IPS-NIHi11 (cell line): ENCODE data around the gene BPIFB3.

Source experiments
- DNase-seq: peaks from one replicate; pipeline ENCODE4 v3.0.0; 2012; ENCODE audit warnings: mixed read lengths, low spot score

The BPIFB3 gene

GRCh38 chr20:33015700-33016580 lies 37.8 kb upstream of the BPIFB3 start:
- DNase-seq, result no peak

GRCh38 chr20:33016581-33017109 lies 37.1 kb upstream of the BPIFB3 start:
- DNase-seq, result no peak

DNA sequence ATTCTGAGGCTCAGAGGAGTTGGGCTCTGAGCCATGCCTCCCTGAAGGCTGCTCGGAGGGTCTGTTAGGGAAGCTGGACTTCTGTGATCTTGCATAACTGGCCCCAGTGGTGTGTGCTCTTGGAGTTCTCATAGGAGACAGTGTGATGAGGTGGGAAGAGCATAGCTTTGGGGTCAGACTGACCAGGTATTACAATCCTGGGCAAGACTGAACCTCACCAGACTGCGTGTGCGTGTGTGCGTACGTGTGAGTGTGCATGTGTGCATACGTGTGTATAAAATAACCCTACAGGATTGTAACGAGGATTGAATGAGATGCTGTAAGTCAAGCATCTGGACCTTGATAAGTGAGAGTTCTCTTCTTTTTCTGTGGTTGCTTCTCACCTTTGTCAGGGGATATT lies 36.2 kb upstream of the BPIFB3 start:
- no peak for DNase-seq

GRCh38 chr20:33018169-33018931 lies 35.4 kb upstream of the BPIFB3 start:
- DNase-seq, result no peak

- no peak for DNase-seq
Measured at GRCh38 chr20:33019465-33020277, 34.0 kb upstream of the BPIFB3 start.

DNA sequence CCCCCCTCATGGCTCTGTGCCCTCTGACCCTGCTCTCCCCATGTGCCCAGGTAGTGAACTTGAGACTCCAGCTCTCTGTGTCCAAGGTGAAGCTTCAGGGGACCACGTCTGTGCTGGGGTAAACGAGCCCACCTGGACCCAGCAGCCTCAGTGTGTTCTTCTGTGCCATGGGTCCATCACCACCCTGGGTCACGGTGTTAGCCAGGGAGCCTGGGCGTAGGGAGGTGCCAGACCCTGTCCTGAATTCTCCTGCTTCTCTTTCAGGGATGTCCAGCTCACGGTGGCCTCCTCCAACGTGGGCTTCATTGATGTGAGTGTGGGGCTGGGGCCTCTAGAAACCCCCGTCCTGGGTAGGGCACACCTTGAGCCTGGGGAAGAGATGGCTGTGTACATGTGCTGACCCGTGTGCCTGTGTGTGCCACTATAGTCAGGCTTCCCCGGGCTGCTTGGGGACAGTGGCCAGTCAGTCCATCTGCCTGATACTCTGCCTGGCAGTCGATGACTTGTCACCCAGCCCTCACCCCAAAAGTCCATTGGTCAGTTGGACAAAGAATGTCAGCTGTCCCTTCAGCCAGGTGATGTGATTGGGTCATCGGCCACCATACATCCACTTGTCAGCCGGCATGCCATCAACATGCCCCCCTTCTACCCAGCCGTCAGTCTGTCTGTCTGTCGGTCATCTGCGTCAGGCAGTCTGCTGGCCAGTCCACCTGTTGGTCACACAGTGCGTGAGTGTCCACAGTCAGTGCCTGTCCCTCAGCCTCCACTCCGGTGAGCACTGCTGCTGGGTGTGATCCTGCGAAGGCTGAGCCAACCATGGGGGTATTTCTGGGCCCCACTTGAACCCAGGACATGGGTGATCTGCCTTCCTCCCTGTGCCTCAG lies 33.2 kb upstream of the BPIFB3 start:
- DNase-seq, result no peak

DNA sequence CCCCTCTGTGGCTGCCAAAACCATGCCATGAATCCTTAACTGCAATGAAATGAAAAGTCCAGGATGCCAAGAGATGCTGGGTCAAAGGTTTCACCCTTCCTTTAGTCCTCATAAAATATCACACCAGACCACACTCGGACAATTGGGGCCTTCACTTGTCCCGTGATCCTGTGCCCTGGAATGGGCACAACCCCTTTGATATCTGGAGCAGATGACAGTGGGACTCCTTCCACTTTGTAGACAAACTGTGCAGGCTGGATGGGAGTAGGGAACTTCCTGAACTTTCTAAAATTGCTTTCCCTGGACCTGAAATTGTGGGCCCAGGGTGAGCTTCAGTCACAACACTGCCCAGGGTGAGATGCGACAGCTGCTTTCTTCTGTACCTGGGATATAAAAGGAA lies 31.8 kb upstream of the BPIFB3 start:
- no peak for DNase-seq

- no peak for DNase-seq
Measured at GRCh38 chr20:33022289-33022688, 31.4 kb upstream of the BPIFB3 start.

DNA sequence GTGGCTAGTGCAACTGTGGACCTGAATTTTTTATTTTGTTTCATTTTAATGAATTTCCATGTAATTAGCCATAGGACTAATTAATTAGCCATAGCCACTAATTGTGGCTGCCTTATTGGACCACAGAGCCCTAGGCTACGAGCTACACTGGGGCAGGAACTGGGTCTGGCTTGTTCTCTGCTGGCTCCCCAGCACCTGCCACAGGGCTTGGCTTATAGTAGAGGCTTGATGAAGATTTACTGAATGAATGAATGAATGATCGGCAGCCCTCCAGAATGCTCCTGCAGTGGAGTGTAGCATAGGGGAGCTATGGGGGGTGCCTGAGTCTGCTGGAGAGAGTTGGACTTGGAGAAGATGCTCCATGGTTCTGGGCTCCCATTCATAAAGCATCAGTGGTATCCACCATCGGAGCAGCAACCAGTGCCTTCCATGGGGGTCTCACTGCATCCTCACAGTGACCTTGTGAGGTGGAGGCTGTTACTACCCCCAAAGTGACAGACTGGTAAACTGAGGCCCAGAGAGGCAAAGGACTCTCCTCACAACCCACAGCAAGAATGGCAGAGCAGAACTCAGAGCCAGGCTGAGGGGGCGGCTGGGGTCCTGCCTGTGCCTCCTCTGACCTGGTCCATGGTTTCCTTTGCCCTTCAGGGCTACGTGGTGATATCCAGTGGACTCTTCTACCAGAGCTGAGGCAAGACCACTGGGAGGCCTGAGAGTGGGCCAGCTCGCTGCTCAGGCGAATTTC lies 30.8 kb upstream of the BPIFB3 start:
- no peak for DNase-seq

GRCh38 chr20:33023439-33024242 lies 30.1 kb upstream of the BPIFB3 start:
- DNase-seq, result no peak

DNA sequence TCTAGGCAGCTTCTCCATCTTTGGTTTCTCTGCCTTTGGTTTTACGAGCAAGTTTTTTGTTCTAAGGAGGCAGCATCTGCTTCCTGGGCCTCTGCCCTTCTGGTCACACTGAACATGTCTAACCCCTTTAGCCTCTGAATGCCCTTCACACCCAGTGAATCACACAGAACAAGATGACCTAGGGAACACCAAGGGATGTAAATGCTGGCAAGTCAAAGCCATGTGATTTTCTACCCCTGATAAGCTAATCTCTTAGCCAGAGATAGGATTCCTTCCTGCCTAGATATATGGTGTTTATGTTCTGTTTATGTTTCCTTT lies 29.5 kb upstream of the BPIFB3 start:
- no peak for DNase-seq

DNA sequence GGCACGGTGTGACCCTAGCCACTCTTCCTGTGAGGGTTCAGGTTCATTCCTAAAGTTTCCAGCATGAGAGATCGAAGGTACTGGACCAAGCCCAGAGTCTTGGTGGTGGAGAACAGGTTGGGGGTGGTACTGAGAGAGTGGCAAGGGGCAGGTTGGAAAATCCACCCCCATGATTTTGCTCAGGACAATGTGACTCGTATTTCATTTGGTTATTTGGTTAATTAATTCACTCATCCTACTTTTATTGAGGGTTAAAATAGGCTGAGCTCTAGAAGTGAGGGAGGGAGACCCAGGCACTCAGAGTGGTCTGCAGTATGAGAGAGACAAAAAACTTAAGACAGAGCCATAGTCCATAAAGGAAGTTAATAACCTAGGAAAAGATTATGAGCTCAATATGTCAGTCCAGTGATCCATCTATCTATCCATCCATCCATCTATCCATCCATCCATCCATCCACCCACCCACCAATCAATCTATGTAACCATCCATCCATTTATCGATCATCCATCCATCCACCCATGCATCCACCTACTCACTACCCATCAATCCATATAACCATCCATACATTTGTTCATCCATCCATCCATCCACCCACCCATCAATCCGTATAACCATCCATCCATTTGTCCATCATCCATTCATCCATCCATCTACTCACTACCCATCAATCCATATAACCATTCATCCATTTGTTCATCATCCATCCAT lies 28.9 kb upstream of the BPIFB3 start:
- DNase-seq, result no peak

DNA sequence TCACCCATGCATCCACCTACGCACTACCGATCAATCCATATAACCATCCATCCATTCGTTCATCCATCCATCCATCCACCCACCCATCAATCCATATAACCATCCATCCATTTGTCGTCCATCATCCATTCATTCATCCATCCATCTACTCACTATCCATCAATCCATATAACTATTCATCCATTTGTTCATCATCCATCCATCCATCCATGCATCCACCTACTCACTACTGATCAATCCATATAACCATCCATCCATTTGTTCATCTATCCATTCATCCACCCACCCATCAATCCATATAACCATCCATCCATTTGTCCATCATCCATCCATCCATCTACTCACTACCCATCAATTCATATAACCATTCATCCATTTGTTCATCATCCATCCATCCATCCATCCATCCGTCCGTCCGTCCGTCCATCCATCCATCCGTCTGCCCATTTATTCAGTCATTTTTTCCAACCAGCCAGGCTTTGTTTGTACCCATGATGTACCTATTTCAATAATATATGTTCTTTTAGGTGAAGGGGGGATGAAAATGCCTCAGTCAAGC lies 28.3 kb upstream of the BPIFB3 start:
- no peak for DNase-seq

DNA sequence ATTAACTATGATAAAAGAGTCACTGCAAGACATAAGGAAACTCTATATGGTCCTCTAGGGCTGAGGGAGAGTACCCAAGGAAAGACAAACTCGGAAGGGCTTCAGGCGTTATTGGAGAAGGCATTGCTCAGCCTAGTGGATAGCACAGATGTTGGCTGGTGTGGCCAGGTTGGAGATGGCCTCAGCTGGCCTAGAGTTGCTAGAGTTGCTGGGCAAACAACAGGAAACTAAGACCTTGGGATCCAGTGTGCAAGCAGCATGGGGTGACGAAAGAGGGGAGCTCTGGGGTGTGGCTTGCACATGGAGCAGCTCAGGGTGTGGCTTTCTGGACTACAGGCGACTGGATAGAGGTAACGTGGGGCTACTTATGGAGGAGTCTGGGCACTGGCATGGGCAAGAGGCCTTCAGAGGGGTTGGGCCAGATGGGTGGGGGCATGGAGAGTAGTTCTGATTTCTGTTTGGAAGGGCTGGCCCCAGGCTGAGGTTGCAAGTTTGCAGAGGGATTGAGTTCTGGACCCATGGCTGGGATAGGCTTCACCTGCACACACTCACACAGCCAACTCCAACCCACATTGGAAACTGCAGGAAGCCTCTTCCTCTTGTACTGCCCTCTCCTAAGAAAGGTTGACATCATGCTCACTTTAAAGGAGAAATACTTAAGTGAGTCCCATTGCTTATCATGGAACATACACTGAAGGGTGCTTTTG lies 27.5 kb upstream of the BPIFB3 start:
- no peak for DNase-seq

GRCh38 chr20:33026779-33027759 lies 26.6 kb upstream of the BPIFB3 start:
- DNase-seq, result no peak

GRCh38 chr20:33027769-33028751 lies 25.6 kb upstream of the BPIFB3 start:
- DNase-seq, result no peak
